Measurements from ENCODE around the gene POLR3K.
A peak's percentile ranks its signal among the peaks of the same experiment; 100 is the strongest.

The POLR3K gene

GRCh38 chr16:84718-85406 is 31.5 kb upstream of the POLR3K start:
- H3K27me3 Mint-ChIP-seq: no peaks in the 10 kb centered on the region
- no peaks in the 10 kb centered on the region for H3K9me3 Mint-ChIP-seq
- peak overlapping the region; percentile 44 for H3K4me3 Mint-ChIP-seq
- H3K4me1 Mint-ChIP-seq: peaks cover 29% of the 10 kb centered on the region
- peaks cover 2% of the 10 kb centered on the region for H3K36me3 Mint-ChIP-seq
- H3K27ac Mint-ChIP-seq: peak overlapping the region; percentile 77

DNA sequence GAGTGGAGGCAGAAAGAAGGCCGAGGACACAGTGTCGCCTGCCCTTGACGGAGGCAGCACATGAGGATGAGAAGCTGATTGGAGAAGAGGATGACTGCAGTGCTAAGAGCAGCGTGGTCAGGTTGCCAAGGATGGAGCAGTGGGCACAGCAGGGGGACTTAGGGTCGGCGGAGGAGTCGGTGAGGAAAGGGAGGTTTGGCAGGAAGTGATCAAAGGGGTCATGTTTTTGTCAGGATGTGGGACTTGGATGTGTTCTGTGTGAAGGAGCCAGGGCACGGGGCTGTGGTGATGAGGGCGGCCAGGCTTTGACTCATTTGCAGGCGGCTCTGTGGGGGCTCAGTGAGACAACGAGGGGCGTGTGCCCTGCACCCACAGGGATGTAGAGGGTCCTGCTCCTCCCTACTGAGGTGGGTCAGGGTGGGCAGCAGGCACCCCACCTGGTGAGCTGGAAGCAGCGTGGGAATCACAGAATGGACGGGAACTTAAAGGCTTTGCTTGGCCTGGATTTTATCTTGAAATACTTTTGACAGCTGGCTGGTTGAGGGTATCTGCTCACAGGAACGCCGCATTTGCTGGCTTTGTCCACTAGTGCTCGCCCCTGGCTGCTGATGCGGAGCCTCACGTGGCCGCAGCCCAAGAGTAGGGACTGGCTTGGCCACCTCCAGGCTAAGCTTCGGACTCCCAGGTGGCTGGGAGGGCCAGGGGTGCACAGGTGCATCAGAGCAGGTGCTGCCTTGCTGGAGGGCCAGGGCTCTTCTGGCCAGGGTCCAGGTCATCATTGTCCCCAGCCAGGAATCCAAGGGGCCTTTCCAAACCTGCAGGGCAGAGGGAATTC is 30.6 kb upstream of the POLR3K start:
- H3K9me3 Mint-ChIP-seq: no peaks in the 10 kb centered on the region

GRCh38 chr16:83060-83603 is 29.7 kb upstream of the POLR3K start:
- H3K4me3 Mint-ChIP-seq: no peak overlapping the region
- no peaks in the 10 kb centered on the region for H3K27me3 Mint-ChIP-seq
- peak overlapping the region; percentile 68 for H3K27ac Mint-ChIP-seq
- peaks cover 41% of the 10 kb centered on the region for H3K4me1 Mint-ChIP-seq
- no peaks in the 10 kb centered on the region for H3K9me3 Mint-ChIP-seq
- H3K36me3 Mint-ChIP-seq: peaks cover 2% of the 10 kb centered on the region

More for the DNA sequence above, 30.6 kb upstream of the POLR3K start:
- Mint-ChIP-seq H3K4me1 (peaks cover 37% of the 10 kb centered on the region), H3K27ac (peak overlapping the region; percentile 81), H3K36me3 (peaks cover 2% of the 10 kb centered on the region), H3K4me3 (peak overlapping the region; percentile 44), H3K27me3 (no peaks in the 10 kb centered on the region)

DNA sequence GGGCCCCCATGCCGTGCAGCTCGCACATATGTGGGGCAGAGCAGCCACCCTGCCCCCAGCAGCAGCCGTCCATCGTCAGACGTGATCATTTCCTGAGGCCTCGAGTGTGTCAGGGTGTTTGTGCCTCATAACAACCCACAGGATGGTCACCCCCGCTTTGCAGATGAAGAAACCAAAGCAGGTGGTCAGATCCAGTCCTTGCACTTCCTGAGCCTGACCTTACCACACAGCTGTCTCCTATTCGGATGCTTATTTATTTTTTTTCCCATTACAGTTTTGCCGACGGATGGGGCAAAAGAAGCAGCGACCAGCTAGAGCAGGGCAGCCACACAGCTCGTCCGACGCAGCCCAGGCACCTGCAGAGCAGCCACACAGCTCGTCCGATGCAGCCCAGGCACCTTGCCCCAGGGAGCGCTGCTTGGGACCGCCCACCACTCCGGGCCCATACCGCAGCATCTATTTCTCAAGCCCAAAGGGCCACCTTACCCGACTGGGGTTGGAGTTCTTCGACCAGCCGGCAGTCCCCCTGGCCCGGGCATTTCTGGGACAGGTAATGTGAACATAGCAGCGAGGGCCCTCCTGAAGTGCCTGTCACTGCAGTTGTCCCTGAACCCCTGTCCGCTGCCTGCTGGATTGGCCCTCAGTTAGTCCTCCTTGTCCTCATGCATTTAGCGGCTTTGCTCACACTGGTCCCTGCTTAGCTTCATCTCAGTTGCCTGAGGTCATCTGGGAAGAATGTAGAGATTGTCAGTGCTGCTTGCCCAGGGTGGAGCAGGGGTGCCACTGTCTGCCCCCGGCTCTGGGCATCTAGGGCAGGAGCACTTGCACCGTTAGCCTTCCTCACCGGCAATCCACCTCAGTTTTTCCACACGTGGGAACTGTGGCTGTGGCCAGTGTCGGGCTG is 26.0 kb upstream of the POLR3K start:
- no peak overlapping the region for H3K27ac Mint-ChIP-seq
- peaks cover 43% of the 10 kb centered on the region for H3K4me1 Mint-ChIP-seq
- H3K27me3 Mint-ChIP-seq: no peaks in the 10 kb centered on the region
- H3K36me3 Mint-ChIP-seq: no peaks in the 10 kb centered on the region
- no peaks in the 10 kb centered on the region for H3K9me3 Mint-ChIP-seq
- peak overlapping the region; percentile 92 for H3K4me3 Mint-ChIP-seq

GRCh38 chr16:78444-79150 is 25.2 kb upstream of the POLR3K start:
- peaks cover 35% of the 10 kb centered on the region for H3K4me1 Mint-ChIP-seq
- peaks cover 1% of the 10 kb centered on the region for H3K27me3 Mint-ChIP-seq
- peak overlapping the region; percentile 92 for H3K4me3 Mint-ChIP-seq
- H3K27ac Mint-ChIP-seq: peak overlapping the region; percentile 93
- H3K9me3 Mint-ChIP-seq: no peaks in the 10 kb centered on the region
- H3K36me3 Mint-ChIP-seq: no peaks in the 10 kb centered on the region

GRCh38 chr16:77807-78443 is 24.5 kb upstream of the POLR3K start, which contains the start of gene MPG:
TSS of gene MPG (plus strand) at chr16:78225. CDS start at chr16:78310, 85 bp downstream.
- peak within 1 kb of the TSS; percentile 92 for H3K4me3 Mint-ChIP-seq

DNA sequence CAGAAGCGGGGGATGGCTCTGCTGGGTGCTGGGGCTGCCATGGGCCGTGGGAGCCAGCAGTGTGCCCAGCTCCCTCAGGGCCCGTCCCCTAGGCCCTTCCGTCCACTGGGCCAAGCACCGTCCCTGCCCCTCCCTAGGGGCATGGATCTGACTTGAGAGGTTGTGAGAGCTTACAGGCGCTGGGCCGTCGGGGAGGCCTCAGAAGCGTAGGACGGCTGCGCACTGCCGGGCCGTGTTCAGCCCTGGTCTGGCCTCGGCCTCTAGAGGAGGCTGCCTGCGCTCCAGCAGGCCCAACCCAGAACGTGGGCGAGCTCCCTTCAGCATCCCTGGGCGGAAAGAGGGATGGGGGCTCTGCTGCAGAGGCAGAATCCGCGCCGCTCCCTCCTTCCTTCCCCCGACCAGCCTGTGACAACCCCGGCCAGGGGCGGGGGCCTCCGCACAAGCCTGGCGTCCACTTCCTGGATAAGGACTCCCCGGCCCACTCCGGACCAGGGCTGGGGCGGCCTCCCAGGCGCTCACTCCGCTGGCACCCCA is 23.9 kb upstream of the POLR3K start:
- peaks cover 28% of the 10 kb centered on the region for H3K4me1 Mint-ChIP-seq

More at GRCh38 chr16:77807-78443, 24.5 kb upstream of the POLR3K start, which contains the start of gene MPG:
- Mint-ChIP-seq H3K27ac (peak within 1 kb of the TSS; percentile 93), H3K27me3 (peaks cover 5% of the 10 kb centered on the region), H3K36me3 (peaks cover 1% of the 10 kb centered on the region), H3K9me3 (no peaks in the 10 kb centered on the region), H3K4me1 (peaks cover 31% of the 10 kb centered on the region)

GRCh38 chr16:76535-77272 is 23.3 kb upstream of the POLR3K start:
- peaks cover 28% of the 10 kb centered on the region for H3K4me1 Mint-ChIP-seq
- H3K4me3 Mint-ChIP-seq: peak overlapping the region; percentile 85
- H3K27ac Mint-ChIP-seq: peak overlapping the region; percentile 35
- H3K27me3 Mint-ChIP-seq: peaks cover 7% of the 10 kb centered on the region
- H3K9me3 Mint-ChIP-seq: no peaks in the 10 kb centered on the region
- H3K36me3 Mint-ChIP-seq: peaks cover 2% of the 10 kb centered on the region

More for the DNA sequence above, 23.9 kb upstream of the POLR3K start:
- Mint-ChIP-seq H3K4me3 (peak overlapping the region; percentile 85), H3K27me3 (peaks cover 7% of the 10 kb centered on the region), H3K36me3 (peaks cover 2% of the 10 kb centered on the region), H3K27ac (peak overlapping the region; percentile 68), H3K9me3 (no peaks in the 10 kb centered on the region)

DNA sequence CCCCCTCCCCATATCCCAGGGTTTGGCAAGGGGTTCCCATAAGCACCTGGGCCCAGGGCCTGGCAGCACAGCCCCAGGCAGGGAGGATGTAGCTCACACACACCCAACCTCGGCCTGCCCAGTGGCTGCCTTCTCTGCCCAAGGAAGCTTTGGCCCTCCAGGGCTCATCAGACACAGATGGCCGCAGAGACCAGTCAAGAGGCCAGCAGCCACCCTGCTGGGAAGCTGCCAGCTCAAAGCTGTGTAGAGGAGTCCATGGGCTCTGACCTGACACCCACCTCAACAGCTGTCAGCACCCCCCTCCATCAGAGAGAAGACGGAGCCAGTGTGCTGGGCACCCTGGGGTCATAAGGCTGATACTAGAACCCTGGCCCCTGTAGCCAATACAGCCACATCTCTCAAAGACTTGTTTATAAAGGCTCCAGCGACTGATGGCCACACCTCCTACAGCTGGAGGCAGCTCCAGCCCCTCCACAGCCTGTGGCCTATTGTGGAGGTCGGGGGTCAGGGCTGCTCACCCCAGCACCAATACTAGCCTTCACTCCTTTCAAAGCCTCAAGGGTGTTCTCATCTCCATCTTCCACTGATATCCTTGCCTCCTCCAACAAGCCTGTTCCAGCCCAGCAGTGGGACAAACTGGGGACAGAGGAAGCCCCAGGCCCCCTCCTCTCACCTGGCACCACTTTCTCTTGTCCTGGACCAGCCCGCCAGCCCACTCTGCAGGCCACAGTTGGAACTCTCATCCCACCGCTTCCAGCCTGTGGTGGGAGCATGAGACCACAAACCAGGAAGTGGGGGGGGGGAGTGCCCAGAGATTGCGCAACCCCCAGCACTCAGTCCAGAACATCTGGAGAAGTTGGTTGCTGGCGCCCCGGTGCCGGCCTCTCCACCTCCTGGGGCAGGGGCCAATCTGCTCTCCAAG is 22.4 kb upstream of the POLR3K start:
- H3K27ac Mint-ChIP-seq: peak overlapping the region; percentile 35

GRCh38 chr16:74747-75334 is 21.4 kb upstream of the POLR3K start:
- no peak overlapping the region for H3K27ac Mint-ChIP-seq
- peaks cover 8% of the 10 kb centered on the region for H3K27me3 Mint-ChIP-seq

More for the DNA sequence above, 22.4 kb upstream of the POLR3K start:
- H3K9me3 Mint-ChIP-seq: no peaks in the 10 kb centered on the region
- peaks cover 28% of the 10 kb centered on the region for H3K4me1 Mint-ChIP-seq
- H3K27me3 Mint-ChIP-seq: peaks cover 8% of the 10 kb centered on the region
- peak overlapping the region; percentile 85 for H3K4me3 Mint-ChIP-seq
- H3K36me3 Mint-ChIP-seq: peaks cover 2% of the 10 kb centered on the region

GRCh38 chr16:74051-74746 is 20.8 kb upstream of the POLR3K start:
- H3K27me3 Mint-ChIP-seq: peaks cover 8% of the 10 kb centered on the region
- peaks cover 2% of the 10 kb centered on the region for H3K36me3 Mint-ChIP-seq
- H3K27ac Mint-ChIP-seq: no peak overlapping the region
- H3K9me3 Mint-ChIP-seq: no peaks in the 10 kb centered on the region
- H3K4me3 Mint-ChIP-seq: no peak overlapping the region
- H3K4me1 Mint-ChIP-seq: peaks cover 21% of the 10 kb centered on the region

More at GRCh38 chr16:74747-75334, 21.4 kb upstream of the POLR3K start:
- peaks cover 2% of the 10 kb centered on the region for H3K36me3 Mint-ChIP-seq
- H3K9me3 Mint-ChIP-seq: no peaks in the 10 kb centered on the region
- no peak overlapping the region for H3K4me3 Mint-ChIP-seq
- peaks cover 27% of the 10 kb centered on the region for H3K4me1 Mint-ChIP-seq
